Mesendoderm (in vitro differentiated cells): Measurements from ENCODE around the gene ELOVL5.

Experiments
- DNase-seq: peaks from one replicate; pipeline ENCODE4 v3.0.0; 2013
- H2AK5ac ChIP-seq: 2 replicates; pipeline ENCODE4 v1.6.1; 2013; ENCODE audit warnings: low read length, inconsistent platforms
- H2BK120ac ChIP-seq: 2 replicates; pipeline ENCODE4 v1.6.1; 2013; ENCODE audit warnings: low read depth, mild to moderate bottlenecking, low read length, moderate library complexity, mixed read lengths
- H2BK15ac ChIP-seq: replicated peaks from 2 replicates; pipeline ENCODE4 v1.6.1; 2013; ENCODE audit warnings: low read depth, mild to moderate bottlenecking, moderate library complexity
- H2BK5ac ChIP-seq: 2 replicates; pipeline ENCODE4 v1.6.1; 2013; ENCODE audit warnings: low read length, inconsistent platforms
- H3K18ac ChIP-seq: 2 replicates; pipeline ENCODE4 v1.6.1; 2013; ENCODE audit warnings: mild to moderate bottlenecking, low read length, mixed read lengths
- H3K23ac ChIP-seq: one replicate; pipeline ENCODE4 v1.6.1; 2013; ENCODE audit warnings: low read length
- H3K27ac ChIP-seq: 2 replicates; pipeline ENCODE4 v1.5.1; 2013; ENCODE audit warnings: low read depth, mild to moderate bottlenecking, inconsistent platforms, low read length, moderate library complexity
- H3K27me3 ChIP-seq: 2 replicates; pipeline ENCODE4 v1.6.1; 2013; ENCODE audit warnings: low read length, control low read depth, mild to moderate bottlenecking, inconsistent platforms; ENCODE audit not compliant: insufficient read depth, poor library complexity
- H3K36me3 ChIP-seq: 2 replicates; pipeline ENCODE4 v1.6.1; 2013; ENCODE audit warnings: low read length, inconsistent platforms; ENCODE audit not compliant: control insufficient read depth, insufficient read depth
- H3K4ac ChIP-seq: one replicate; pipeline ENCODE4 v1.6.1; 2013; ENCODE audit warnings: low read depth, mild to moderate bottlenecking, low read length, moderate library complexity
- H3K4me1 ChIP-seq: 2 replicates; pipeline ENCODE4 v1.6.1; 2013; ENCODE audit warnings: low read depth, low read length, inconsistent platforms; ENCODE audit not compliant: control insufficient read depth
- H3K4me2 ChIP-seq: 2 replicates; pipeline ENCODE4 v1.6.1; 2013; ENCODE audit warnings: low read length
- H3K4me3 ChIP-seq: 2 replicates; pipeline ENCODE4 v1.5.1; 2013; ENCODE audit warnings: mild to moderate bottlenecking, low read length
- H3K56ac ChIP-seq: one replicate; pipeline ENCODE4 v1.6.1; 2013; ENCODE audit warnings: low read length
- H3K79me1 ChIP-seq: 2 replicates; pipeline ENCODE4 v1.6.1; 2013; ENCODE audit warnings: low read length, inconsistent platforms
- H3K79me2 ChIP-seq: 2 replicates; pipeline ENCODE4 v1.6.1; 2013; ENCODE audit warnings: mild to moderate bottlenecking, low read length; ENCODE audit not compliant: control insufficient read depth, insufficient read depth
- H3K9ac ChIP-seq: 2 replicates; pipeline ENCODE4 v1.6.1; 2013; ENCODE audit warnings: low read length, inconsistent platforms
- H4K5ac ChIP-seq: one replicate; pipeline ENCODE4 v1.6.1; 2013; ENCODE audit warnings: low read length
- H4K8ac ChIP-seq: one replicate; pipeline ENCODE4 v1.6.1; 2013; ENCODE audit warnings: low read depth, mild to moderate bottlenecking, control low read depth, low read length, moderate library complexity
- WGBS: extraction: QIAGEN DNeasy Blood & Tissue Kit; methylation state at CpG from one replicate; pipeline ENCODE4 v1.1.7; 2013; ENCODE audit warnings: low lambda C conversion rate, missing lambda C conversion rate; ENCODE audit not compliant: insufficient coverage; ENCODE audit errors: extremely low coverage; 5-methylcytosine and 5-hydroxymethylcytosine counted together

Gene ELOVL5

GRCh38 chr6:53375847-53376246 is 27.1 kb upstream of the ELOVL5 start:
- no peak overlapping the region for H3K9ac ChIP-seq
- H2BK120ac ChIP-seq = no peak overlapping the region
- no peak overlapping the region for H3K56ac ChIP-seq
- H3K18ac ChIP-seq = no peak overlapping the region
- no peaks in the 10 kb centered on the region for H3K27me3 ChIP-seq
- H2BK15ac ChIP-seq = no peak overlapping the region
- H3K4me2 ChIP-seq = no peak overlapping the region
- no peak overlapping the region for H4K5ac ChIP-seq
- no peaks in the 10 kb centered on the region for H3K36me3 ChIP-seq
- no peak overlapping the region for H4K8ac ChIP-seq
- no peak overlapping the region for H3K27ac ChIP-seq
- no peak for DNase-seq
- H3K23ac ChIP-seq = no peak overlapping the region
- H2BK5ac ChIP-seq = no peak overlapping the region
- no peak overlapping the region for H2AK5ac ChIP-seq
- no peaks in the 10 kb centered on the region for H3K4me1 ChIP-seq
- no peak overlapping the region for H3K4me3 ChIP-seq
- H3K4ac ChIP-seq = no peak overlapping the region
- H3K79me1 ChIP-seq = no peaks in the 10 kb centered on the region
- H3K79me2 ChIP-seq = no peaks in the 10 kb centered on the region

DNA sequence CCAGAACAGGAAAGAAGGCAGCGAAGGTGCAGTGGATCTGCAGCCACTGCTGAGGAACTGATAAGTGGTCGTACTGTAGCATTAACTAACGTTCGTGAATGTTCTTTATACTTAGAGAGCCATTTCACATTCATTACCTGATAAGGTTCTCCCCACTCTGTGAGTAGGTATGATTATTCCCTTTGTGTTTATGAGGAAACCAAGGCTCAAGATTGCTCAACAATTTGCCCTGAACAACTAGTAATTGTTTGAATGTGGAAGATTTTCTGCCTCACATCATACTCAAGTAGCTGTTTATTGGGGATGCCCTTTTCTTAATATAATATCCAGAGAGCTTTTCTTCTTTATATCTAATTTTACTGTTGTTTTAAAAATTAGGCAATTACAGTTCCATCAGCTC is 24.9 kb upstream of the ELOVL5 start:
- Histone ChIP-seq H4K8ac (no peak overlapping the region), H3K79me1 (no peaks in the 10 kb centered on the region), H3K4ac (no peak overlapping the region), H2BK15ac (no peak overlapping the region), H3K9ac (no peak overlapping the region), H3K27me3 (no peaks in the 10 kb centered on the region), H3K27ac (no peak overlapping the region), H2BK5ac (no peak overlapping the region), H3K23ac (no peak overlapping the region), H3K36me3 (no peaks in the 10 kb centered on the region), H3K4me3 (no peak overlapping the region), H2BK120ac (no peak overlapping the region), H3K4me2 (no peak overlapping the region), H3K4me1 (peaks cover 5% of the 10 kb centered on the region), H3K79me2 (no peaks in the 10 kb centered on the region), H3K18ac (no peak overlapping the region), H2AK5ac (no peak overlapping the region), H3K56ac (no peak overlapping the region), H4K5ac (no peak overlapping the region)
- no CpG with 5 or more reads among the region's 4 CpGs for WGBS
- no peak for DNase-seq

- Histone ChIP-seq H3K4me1 (peaks cover 5% of the 10 kb centered on the region), H3K27me3 (no peaks in the 10 kb centered on the region), H2BK5ac (peak overlapping the region; percentile 79), H3K4me2 (no peak overlapping the region), H3K4ac (no peak overlapping the region), H2BK120ac (no peak overlapping the region), H3K79me2 (no peaks in the 10 kb centered on the region), H3K9ac (peak overlapping the region; percentile 20), H3K18ac (no peak overlapping the region), H4K5ac (no peak overlapping the region), H4K8ac (no peak overlapping the region), H3K36me3 (no peaks in the 10 kb centered on the region), H3K23ac (no peak overlapping the region), H3K27ac (no peak overlapping the region), H2AK5ac (peak overlapping the region; percentile 7), H3K4me3 (no peak overlapping the region), H3K79me1 (no peaks in the 10 kb centered on the region), H2BK15ac (no peak overlapping the region), H3K56ac (peak overlapping the region; percentile 46)
- DNase-seq = peak; percentile 86
- no CpG with 5 or more reads among the region's 6 CpGs for WGBS
These were observed 21.2 kb upstream of the ELOVL5 start for GRCh38 chr6:53369876-53370515.

GRCh38 chr6:53369051-53369450 is 20.3 kb upstream of the ELOVL5 start:
- Histone ChIP-seq H2BK120ac (no peak overlapping the region), H3K9ac (no peak overlapping the region), H3K18ac (no peak overlapping the region), H3K4me1 (peaks cover 5% of the 10 kb centered on the region), H3K27ac (no peak overlapping the region), H3K79me2 (no peaks in the 10 kb centered on the region), H3K4me3 (no peak overlapping the region), H4K5ac (no peak overlapping the region), H3K56ac (no peak overlapping the region), H4K8ac (no peak overlapping the region), H2AK5ac (no peak overlapping the region), H3K79me1 (no peaks in the 10 kb centered on the region), H2BK15ac (no peak overlapping the region), H3K27me3 (no peaks in the 10 kb centered on the region), H3K4ac (no peak overlapping the region), H2BK5ac (no peak overlapping the region), H3K23ac (no peak overlapping the region), H3K4me2 (no peak overlapping the region), H3K36me3 (no peaks in the 10 kb centered on the region)
- DNase-seq = no peak
- WGBS = no CpG with 5 or more reads among the region's 2 CpGs

GRCh38 chr6:53366128-53366641 is 17.4 kb upstream of the ELOVL5 start:
- Histone ChIP-seq H4K8ac (no peak overlapping the region), H3K18ac (no peak overlapping the region), H2BK5ac (no peak overlapping the region), H4K5ac (no peak overlapping the region), H3K36me3 (no peaks in the 10 kb centered on the region), H3K4ac (no peak overlapping the region), H3K27me3 (no peaks in the 10 kb centered on the region), H3K79me2 (no peaks in the 10 kb centered on the region), H3K4me3 (no peak overlapping the region), H3K4me2 (no peak overlapping the region), H3K4me1 (peaks cover 5% of the 10 kb centered on the region), H3K23ac (no peak overlapping the region), H2AK5ac (no peak overlapping the region), H2BK120ac (no peak overlapping the region), H3K79me1 (no peaks in the 10 kb centered on the region), H2BK15ac (no peak overlapping the region), H3K9ac (no peak overlapping the region), H3K56ac (no peak overlapping the region), H3K27ac (no peak overlapping the region)
- no CpG with 5 or more reads among the region's 4 CpGs for WGBS
- DNase-seq = no peak
